GM12865 (cell line): ENCODE measurements around the gene TTC21A.

ENCODE experiments used
- DNase-seq: peaks from one replicate; pipeline ENCODE4 v3.0.0; 2010; ENCODE audit warnings: low read depth
- H3K4me3 ChIP-seq: 2 replicates; pipeline ENCODE4 v1.5.1; 2011; ENCODE audit warnings: mild to moderate bottlenecking, low read depth, low read length, control low read depth
- TF ChIP-seq, protein P1 (sequence below): IDR thresholded peaks from 2 replicates; pipeline ENCODE4 v1.5.1; 2011; ENCODE audit warnings: low read length, control low read depth, low read depth, inconsistent platforms; ENCODE audit not compliant: insufficient read depth; ENCODE audit errors: missing control alignments

TTC21A gene

DNA sequence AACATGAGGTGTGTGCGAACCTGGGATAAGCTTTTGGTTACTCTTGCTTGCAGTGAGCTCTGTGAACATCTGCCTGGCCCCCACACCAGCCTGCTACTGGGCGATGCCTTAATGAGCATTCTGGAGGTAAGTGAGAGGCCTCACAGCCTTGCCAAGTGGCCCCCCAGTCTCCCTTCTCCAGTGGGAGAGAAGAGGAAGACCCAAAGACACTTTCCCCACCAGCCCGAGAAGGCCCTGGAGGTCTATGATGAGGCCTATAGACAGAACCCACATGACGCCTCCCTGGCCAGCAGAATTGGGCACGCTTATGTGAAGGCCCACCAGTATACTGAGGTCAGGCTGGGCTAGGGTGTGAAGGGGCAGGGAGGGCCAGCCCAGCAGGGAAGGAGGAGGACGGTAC, 22.5 kb downstream of the TTC21A start:
- TF ChIP-seq, protein P1, sequence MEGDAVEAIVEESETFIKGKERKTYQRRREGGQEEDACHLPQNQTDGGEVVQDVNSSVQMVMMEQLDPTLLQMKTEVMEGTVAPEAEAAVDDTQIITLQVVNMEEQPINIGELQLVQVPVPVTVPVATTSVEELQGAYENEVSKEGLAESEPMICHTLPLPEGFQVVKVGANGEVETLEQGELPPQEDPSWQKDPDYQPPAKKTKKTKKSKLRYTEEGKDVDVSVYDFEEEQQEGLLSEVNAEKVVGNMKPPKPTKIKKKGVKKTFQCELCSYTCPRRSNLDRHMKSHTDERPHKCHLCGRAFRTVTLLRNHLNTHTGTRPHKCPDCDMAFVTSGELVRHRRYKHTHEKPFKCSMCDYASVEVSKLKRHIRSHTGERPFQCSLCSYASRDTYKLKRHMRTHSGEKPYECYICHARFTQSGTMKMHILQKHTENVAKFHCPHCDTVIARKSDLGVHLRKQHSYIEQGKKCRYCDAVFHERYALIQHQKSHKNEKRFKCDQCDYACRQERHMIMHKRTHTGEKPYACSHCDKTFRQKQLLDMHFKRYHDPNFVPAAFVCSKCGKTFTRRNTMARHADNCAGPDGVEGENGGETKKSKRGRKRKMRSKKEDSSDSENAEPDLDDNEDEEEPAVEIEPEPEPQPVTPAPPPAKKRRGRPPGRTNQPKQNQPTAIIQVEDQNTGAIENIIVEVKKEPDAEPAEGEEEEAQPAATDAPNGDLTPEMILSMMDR = no peak
- H3K4me3 ChIP-seq = no peak overlapping the region
- DNase-seq = no peak

DNA sequence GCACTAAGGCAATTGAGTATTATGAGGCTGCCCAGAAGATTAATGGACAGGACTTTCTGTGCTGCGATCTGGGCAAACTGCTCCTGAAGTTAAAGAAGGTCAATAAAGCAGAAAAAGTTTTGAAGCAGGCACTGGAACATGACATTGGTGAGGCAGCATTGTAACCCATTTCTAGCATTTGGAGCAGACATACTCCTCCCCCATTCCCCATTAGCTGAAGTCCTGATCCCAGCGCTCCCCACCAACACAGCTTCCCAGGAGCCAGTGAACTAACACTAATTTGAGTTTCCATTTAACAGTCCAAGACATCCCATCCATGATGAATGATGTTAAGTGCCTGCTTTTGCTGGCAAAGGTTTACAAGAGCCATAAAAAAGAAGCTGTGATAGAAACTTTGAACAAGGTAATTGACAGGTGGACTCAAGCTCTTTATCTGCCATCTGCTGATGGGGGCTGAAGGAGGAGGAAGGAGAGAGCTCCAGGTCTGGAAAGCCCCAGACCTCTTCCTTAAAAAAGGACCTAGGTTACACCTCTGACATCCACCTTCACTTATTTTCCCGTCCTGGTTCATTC, 23.3 kb downstream of the TTC21A start:
- H3K4me3 ChIP-seq = no peak overlapping the region
- no peak for DNase-seq
- TF ChIP-seq, protein P1 = no peak

DNA sequence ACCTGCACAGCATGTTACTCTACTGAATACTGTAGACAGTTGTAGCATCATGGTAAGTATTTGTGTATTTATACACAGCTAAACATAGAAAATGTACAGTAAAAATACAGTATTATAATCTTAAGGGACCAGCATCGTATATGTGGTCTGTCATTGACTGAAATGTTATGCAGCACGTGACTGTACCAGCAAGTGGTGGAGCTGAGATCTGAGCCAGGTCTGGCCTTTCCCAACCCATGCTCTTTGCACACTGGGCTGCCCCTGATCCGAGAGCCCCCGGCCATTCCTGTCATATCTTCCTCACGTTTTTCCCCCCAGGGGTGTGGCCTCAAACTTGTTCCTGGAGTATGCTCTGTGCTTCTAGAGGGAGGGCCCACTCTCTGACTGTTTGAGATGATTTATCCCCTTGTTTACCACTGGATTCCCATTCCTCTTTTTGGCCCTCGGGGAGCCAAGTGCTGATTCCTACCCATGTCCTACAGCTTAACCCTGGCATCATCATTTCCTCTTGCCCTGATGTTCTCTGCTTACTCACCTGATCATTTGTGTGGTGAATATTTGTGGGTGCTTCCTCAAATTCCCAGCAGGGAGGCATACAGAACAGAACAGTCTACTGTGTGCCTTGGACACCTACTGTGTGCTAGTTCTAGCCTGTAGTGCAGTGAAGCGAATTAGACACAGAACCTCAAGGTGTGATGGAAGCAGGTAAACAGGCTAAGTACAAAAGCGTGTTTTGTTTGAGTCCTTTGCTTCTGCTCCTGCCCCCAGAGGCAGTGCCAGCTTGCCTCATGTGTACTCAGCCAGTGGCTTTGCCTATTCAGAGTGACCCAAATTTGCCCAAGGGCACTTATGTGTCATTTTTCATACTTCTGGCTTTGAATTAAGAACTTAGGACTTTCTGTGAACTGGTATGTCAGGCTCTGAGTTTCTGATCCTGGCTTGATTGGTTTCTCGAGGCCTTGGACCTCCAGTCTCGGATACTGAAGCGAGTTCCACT, 24.9 kb downstream of the TTC21A start:
- H3K4me3 ChIP-seq = no peak overlapping the region
- TF ChIP-seq, protein P1 = no peak
- DNase-seq = no peak

DNA sequence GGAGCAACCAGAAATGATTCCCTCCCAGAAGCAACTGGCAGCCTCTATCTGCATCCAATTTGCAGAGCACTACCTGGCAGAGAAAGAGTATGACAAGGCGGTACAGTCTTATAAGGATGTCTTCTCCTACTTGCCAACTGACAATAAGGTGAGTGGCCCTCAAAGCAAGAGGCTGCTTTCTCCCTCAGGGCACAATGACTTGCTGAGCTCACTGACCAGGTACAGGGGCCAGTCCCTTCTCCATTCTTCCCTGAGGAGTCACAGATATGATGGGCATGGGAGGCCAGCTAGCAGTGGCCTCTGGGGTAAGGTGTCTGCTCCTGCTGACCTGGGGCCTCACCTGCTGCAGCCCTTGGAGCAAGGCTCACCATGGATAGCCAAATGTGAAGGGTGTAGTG, 25.6 kb downstream of the TTC21A start:
- DNase-seq = no peak
- H3K4me3 ChIP-seq = no peak overlapping the region
- TF ChIP-seq, protein P1 = no peak

DNA sequence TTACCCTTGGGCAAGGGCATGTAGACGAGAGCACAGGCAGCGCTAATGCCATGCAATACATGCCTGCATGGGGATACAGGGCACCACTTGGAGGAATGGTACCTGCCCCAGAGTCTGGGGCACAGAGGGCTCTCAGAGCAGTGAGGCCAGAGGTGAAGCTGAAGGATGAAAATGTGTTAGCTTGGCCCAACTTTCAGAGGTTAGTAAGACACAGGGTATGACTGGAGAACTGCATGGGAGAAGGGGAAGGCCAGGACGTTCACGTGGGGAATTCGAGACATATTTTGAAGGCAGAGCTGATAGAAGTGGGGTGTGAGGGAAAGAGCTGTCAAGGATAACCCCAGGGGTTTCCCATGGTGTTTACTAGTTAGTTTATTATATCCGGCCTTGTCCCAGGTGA, 26.3 kb downstream of the TTC21A start:
- no peak for DNase-seq
- TF ChIP-seq, protein P1 = no peak

DNA sequence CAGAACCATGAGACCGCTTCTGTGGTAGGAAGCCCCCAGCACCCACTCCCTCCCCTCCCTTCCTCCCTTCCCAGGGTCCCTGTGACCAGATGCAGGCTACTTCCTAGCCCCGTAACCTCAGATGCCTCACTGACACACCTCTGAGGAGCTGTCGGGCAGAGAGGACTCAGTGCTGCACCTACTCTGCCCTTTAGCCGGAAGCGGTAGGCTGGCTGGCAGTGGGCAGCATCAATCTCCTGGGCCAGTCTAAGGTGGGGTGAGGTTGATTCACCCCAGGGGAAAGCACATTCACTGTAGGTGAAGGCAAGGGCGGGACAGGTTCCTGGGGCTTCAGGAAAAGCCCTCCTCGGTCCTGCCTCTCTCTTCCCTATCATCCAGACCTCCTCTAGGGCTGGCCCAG, 26.8 kb downstream of the TTC21A start:
- no peak for DNase-seq
- no peak overlapping the region for H3K4me3 ChIP-seq
- TF ChIP-seq, protein P1 = no peak

More for the DNA sequence above, 26.3 kb downstream of the TTC21A start:
- no peak overlapping the region for H3K4me3 ChIP-seq
